K562 (cell line): ENCODE measurements around the gene FERMT1. TPM values are rescaled to one million over a fixed set of nuclear protein-coding genes. Genes with fewer than 3 reads are reported as not detected.

ENCODE experiments used
- ATAC-seq: fragments of 200-7000 bp; cut with Tn5 transposase; 3 replicates; pipeline ENCODE4 v1.9.1; 2020; ENCODE audit warnings: moderate library complexity
- BruUV-seq: library from RNA; stranded (reverse); fragments of 400-500 nt; replicated peaks from 2 replicates; lab custom pipeline; 2021; lab: Mats Ljungman, UMichigan
- CTCF ChIA-PET: fragments of 300-600 bp; formaldehyde crosslinking; extraction: SDS; loops from one replicate; lab custom pipeline; 2021; ENCODE audit warnings: low intra/inter-chr PET ratio; lab: Yijun Ruan, JAX
- POLR2A ChIA-PET: fragments of 300-600, 350-650 bp; sonication (Branson Sonifier 250); formaldehyde crosslinking; extraction: SDS; loops from one replicate; lab custom pipeline; 2021; ENCODE audit warnings: antibody characterized with exemption, inconsistent platforms; lab: Yijun Ruan, JAX
- DNase-seq, 4 experiments: peaks; one replicate each; pipeline versions ENCODE4 v3.0.0 to v3.0.0-alpha.2; 2011 to 2018; ENCODE audit warnings: low spot score in 3 of 4, mixed read lengths in 3 of 4; ENCODE audit errors: extremely low read depth in 1 of 4
- FAIRE-seq: peaks from 2 replicates; lab custom pipeline; 2011; peaks lifted over from hg19 to GRCh38; lab: Jason Lieb, UNC
- H2AFZ ChIP-seq: 2 replicates; pipeline ENCODE4 v1.6.0; 2011; ENCODE audit warnings: low read depth, low read length, control low read depth, inconsistent platforms
- H3K27ac ChIP-seq: fragments of 200-600 bp; 3 replicates; pipeline ENCODE4 v1.8.0; 2011; ENCODE audit warnings: low read depth, mild to moderate bottlenecking, control low read depth, inconsistent platforms, low read length, moderate library complexity, mixed read lengths; ENCODE audit errors: extremely low read depth
- H3K27me3 ChIP-seq, 2 experiments: fragments of 300-600 bp in 1 of 2; 2 replicates in 1 of 2; 3 replicates in 1 of 2; pipeline versions ENCODE4 v1.6.0 to v1.8.0; 2011; ENCODE audit warnings: inconsistent platforms in 2 of 2, low read length in 2 of 2, mild to moderate bottlenecking in 1 of 2, mixed read lengths in 1 of 2, moderate library complexity in 1 of 2; ENCODE audit not compliant: control insufficient read depth in 2 of 2, insufficient read depth in 2 of 2
- H3K36me3 ChIP-seq: fragments of 300-600 bp; 3 replicates; pipeline ENCODE4 v1.8.0; 2011; ENCODE audit warnings: mild to moderate bottlenecking, low read length, inconsistent platforms; ENCODE audit not compliant: control insufficient read depth, insufficient read depth
- H3K4me1 ChIP-seq, 2 experiments: fragments of 200-600 bp in 1 of 2; replicated peaks in 1 of 2; 2 replicates in 1 of 2; 3 replicates in 1 of 2; pipeline versions ENCODE4 v1.5.1 to v1.8.0; 2011; ENCODE audit warnings: inconsistent platforms in 2 of 2, low read length in 2 of 2, mild to moderate bottlenecking in 1 of 2, mixed read lengths in 1 of 2, moderate library complexity in 1 of 2; ENCODE audit not compliant: control insufficient read depth in 2 of 2, insufficient read depth in 2 of 2
- H3K4me2 ChIP-seq: 2 replicates; pipeline ENCODE4 v1.6.1; 2011; ENCODE audit warnings: low read length, control low read depth, inconsistent platforms, mixed read lengths; ENCODE audit not compliant: insufficient read depth
- H3K4me3 ChIP-seq: fragments of 200-600 bp; sonication (generic), shearing (Covaris generic); 2 replicates; pipeline ENCODE4 v1.5.1; 2016; ENCODE audit warnings: control low read depth, inconsistent platforms
- H3K79me2 ChIP-seq: fragments of 200-600 bp; 3 replicates; pipeline ENCODE4 v1.8.0; 2011; ENCODE audit warnings: low read length, inconsistent platforms; ENCODE audit not compliant: control insufficient read depth, insufficient read depth
- H3K9ac ChIP-seq, 2 experiments: 2 replicates each; pipeline versions ENCODE4 v1.6.0 to v1.6.1; 2011; ENCODE audit warnings: low read depth in 2 of 2, low read length in 2 of 2, control low read depth in 1 of 2, inconsistent platforms in 1 of 2, mild to moderate bottlenecking in 1 of 2, mixed read lengths in 1 of 2; ENCODE audit not compliant: insufficient read depth in 1 of 2
- H3K9me1 ChIP-seq: one replicate; pipeline ENCODE4 v1.6.0; 2011; ENCODE audit warnings: inconsistent platforms, mild to moderate bottlenecking, low read length, moderate library complexity; ENCODE audit not compliant: control insufficient read depth, insufficient read depth
- H3K9me3 ChIP-seq: replicated peaks from 2 replicates; pipeline ENCODE4 v1.5.1; 2011; ENCODE audit warnings: low read depth, low read length, inconsistent platforms; ENCODE audit not compliant: control insufficient read depth, insufficient read depth
- H4K20me1 ChIP-seq: replicated peaks from 2 replicates; pipeline ENCODE4 v1.6.1; 2011; ENCODE audit warnings: low read length, inconsistent platforms, mixed read lengths; ENCODE audit not compliant: control insufficient read depth, insufficient read depth
- CREB5 ChIP-seq: fragments of 250-450 bp; sonication (Bioruptor Pico); IDR thresholded peaks from 2 replicates; pipeline ENCODE4 v1.5.0; 2020; ENCODE audit warnings: mild to moderate bottlenecking
- E2F4 ChIP-seq: sonication (generic); formaldehyde crosslinking; IDR thresholded peaks from 2 replicates; pipeline ENCODE4 v1.8.0; 2022; ENCODE audit warnings: mild to moderate bottlenecking, low read depth, missing genetic modification reagents
- ZNF518B ChIP-seq: fragments of 250-450 bp; sonication (Bioruptor Pico); IDR thresholded peaks from 2 replicates; pipeline ENCODE4 v1.5.0; 2021; ENCODE audit warnings: mild to moderate bottlenecking, moderate library complexity
- WGBS: fragments of 100-300 bp; shearing (Covaris generic); methylation state at CpG from one replicate; pipeline ENCODE4 v1.1.6; 2016; ENCODE audit warnings: low coverage, mixed read lengths; ENCODE audit not compliant: insufficient coverage; ENCODE audit errors: missing lambda C conversion rate; 5-methylcytosine and 5-hydroxymethylcytosine counted together
- in situ Hi-C: fragments of 300-500 bp; cut with MboI; formaldehyde crosslinking; loops from 4 replicates; pipeline ENCODE4 v1.15.0; 2018; ENCODE audit warnings: inconsistent platforms, mixed read lengths
- intact Hi-C: fragments of 100-400 bp; cut with micrococcal nuclease; formaldehyde crosslinking; loops from 2 replicates; pipeline ENCODE4 v1.14.2; 2022
- polyA plus RNA-seq, 8 experiments: library from polyadenylated mRNA; depleted of rRNA in 4 of 8; stranded (reverse) in 5 of 8; unstranded in 3 of 8; fragments of >200 nt; fragmentation: Nextera tagmentation in 2 of 8; fragmentation: Illumina TruSeq in 1 of 8; extraction: Ambion mirVana in 2 of 8; extraction: Trizol in 1 of 8; gene quantifications; 2 replicates each; pipeline versions ENCODE4 v1.2.1 to v1.2.3, GENCODE V29; 2011 to 2014; ENCODE audit warnings: inconsistent platforms in 1 of 8, missing spikeins in 1 of 8
- total RNA-seq, 7 experiments: library from RNA; depleted of rRNA in 6 of 7; stranded (reverse); fragments of >200 nt in 6 of 7; fragmentation: Illumina TruSeq in 2 of 7; extraction: Trizol in 2 of 7; gene quantifications; 2 replicates each; pipeline versions ENCODE4 v1.2.1 to v1.2.3, GENCODE V29; 2011 to 2021; ENCODE audit warnings: low replicate concordance in 1 of 7

The FERMT1 gene
- total and polyA plus RNA-seq, 9 of the 15 experiments (the other 6 are each of a cell fraction or from before 2014, with no cell fraction given) = 0.07 TPM; not detected in 8

GRCh38 chr20:6115221-6115895, 7.5 kb downstream of the FERMT1 start:
- Histone ChIP-seq H3K79me2 (no peaks in the 10 kb centered on the region), H2AFZ (no peak overlapping the region), H3K27ac (no peak overlapping the region), H3K4me2 (no peak overlapping the region), H3K9me1 (no peaks in the 10 kb centered on the region), H3K27me3 (no peaks in the 10 kb centered on the region), H3K36me3 (no peaks in the 10 kb centered on the region), H3K4me1 (no peaks in the 10 kb centered on the region), H4K20me1 (no peaks in the 10 kb centered on the region), H3K4me3 (no peak overlapping the region), H3K9me3 (no peaks in the 10 kb centered on the region; the same call in 1 of the 2 replicates), H3K9ac (no peak overlapping the region)
- DNase-seq (no peak), FAIRE-seq (no peak), ATAC-seq (no peak)
- in situ Hi-C loops (no loop called here), intact Hi-C loops (no loop called here)
- WGBS = 0% methylated on average over 3 of the region's 3 CpGs
- ChIA-PET POLR2A (no interaction called here), CTCF (no interaction called here)
- no TSS peak for BruUV-seq
- TF ChIP-seq E2F4 (no peak), CREB5 (CRISPR knock-in tag) (no peak), ZNF518B (no peak)
